Measurements from ENCODE around the gene ITGB8. TPM values are rescaled to one million over a fixed set of nuclear protein-coding genes. Genes with fewer than 3 reads are reported as not detected.

The ITGB8 gene
- total RNA-seq, 4 donors from 2014 or later = 199 to 606 (median 388) TPM

- DNase-seq (ENCODE audit: low spot score in 2 of 2) = no peak
- no peak for TF ChIP-seq POLR2A (IDR thresholded peaks at IDR 0.05)
- no peak for TF ChIP-seq CTCF (IDR thresholded peaks at IDR 0.05)
- no peak for TF ChIP-seq EP300 (IDR thresholded peaks at IDR 0.05)
- no peaks in the 10 kb centered on the region for H3K27me3 ChIP-seq
- H3K36me3 ChIP-seq = peaks cover 0 to 5% (median 0%) of the 10 kb centered on the region in 3 donors
- no peak overlapping the region for H3K4me3 ChIP-seq
- peak overlapping the region in 3 of 4 donors; percentile 16 to 98 (median 87) for H3K27ac ChIP-seq
- peaks cover 0 to 77% (median 7%) of the 10 kb centered on the region in 4 donors for H3K4me1 ChIP-seq
- no peaks in the 10 kb centered on the region for H3K9me3 ChIP-seq
Observed at GRCh38 chr7:20347680-20348079, 17.0 kb downstream of the ITGB8 start.

DNA sequence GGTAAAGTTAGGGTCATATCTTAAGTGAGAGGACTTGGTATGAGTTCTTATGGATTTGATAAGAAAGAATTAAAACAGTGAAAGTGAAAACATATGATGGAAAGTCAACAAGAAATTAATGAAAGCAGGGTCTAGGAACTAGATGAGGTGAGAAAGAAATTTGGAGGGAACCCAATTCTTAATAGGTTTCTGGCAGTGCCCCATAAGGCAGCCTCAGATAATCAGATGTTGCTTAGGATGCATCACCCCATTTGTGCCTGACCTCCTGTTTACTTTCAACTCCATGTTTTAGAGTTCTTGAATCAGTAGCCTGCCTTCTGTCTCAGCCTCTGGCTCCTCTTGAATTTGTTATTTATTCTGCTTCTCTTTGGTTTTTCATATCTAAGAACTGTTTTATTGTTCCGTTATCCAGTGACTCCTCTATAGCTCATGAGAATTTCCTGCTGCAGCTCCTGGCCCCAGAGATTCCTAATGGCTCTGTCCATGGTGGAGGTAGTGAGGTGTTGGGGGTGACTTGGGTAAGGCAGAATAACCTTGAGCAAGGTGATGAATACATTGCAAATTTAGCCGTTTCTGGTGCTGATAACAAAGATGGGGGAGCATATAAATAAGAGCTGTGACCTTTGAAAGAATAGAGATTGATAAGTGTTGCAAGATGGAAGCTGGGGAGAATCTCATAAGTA is 17.6 kb downstream of the ITGB8 start:
- TF ChIP-seq EP300 (IDR thresholded peaks at IDR 0.05) = no peak
- no peak for TF ChIP-seq CTCF (IDR thresholded peaks at IDR 0.05)
- TF ChIP-seq POLR2A (IDR thresholded peaks at IDR 0.05) = no peak
- 57 to 62% methylated on average over 2 of the region's 2 CpGs for WGBS, 2 donors
- no peaks in the 10 kb centered on the region for H3K9me3 ChIP-seq
- H3K4me1 ChIP-seq = peaks cover 0 to 76% (median 11%) of the 10 kb centered on the region in 4 donors
- peak overlapping the region in 2 of 4 donors; percentile 87 to 98 for H3K27ac ChIP-seq
- H3K27me3 ChIP-seq = no peaks in the 10 kb centered on the region
- no peak overlapping the region for H3K4me3 ChIP-seq
- no peak for DNase-seq (ENCODE audit: low spot score in 2 of 2)
- peaks cover 0 to 5% (median 0%) of the 10 kb centered on the region in 3 donors for H3K36me3 ChIP-seq

- Histone ChIP-seq H3K4me3 (no peak overlapping the region), H3K27me3 (no peaks in the 10 kb centered on the region), H3K36me3 (peaks cover 0 to 5% (median 0%) of the 10 kb centered on the region in 3 donors), H3K4me1 (peaks cover 0 to 78% (median 11%) of the 10 kb centered on the region in 4 donors), H3K9me3 (no peaks in the 10 kb centered on the region), H3K27ac (peak overlapping the region; percentile 58 to 98 (median 81))
- peak in 1 of 2 donors; percentile 30 for DNase-seq (ENCODE audit: low spot score in 2 of 2)
- TF ChIP-seq POLR2A (IDR thresholded peaks at IDR 0.05) (peak in 1 of 2 donors; percentile 9), CTCF (IDR thresholded peaks at IDR 0.05) (no peak), EP300 (IDR thresholded peaks at IDR 0.05) (peak in 1 of 2 donors; percentile 85)
- WGBS, 2 donors = 3 to 7% methylated on average over 4 of the region's 4 CpGs
Observed at GRCh38 chr7:20350518-20350951, 19.8 kb downstream of the ITGB8 start.

DNA sequence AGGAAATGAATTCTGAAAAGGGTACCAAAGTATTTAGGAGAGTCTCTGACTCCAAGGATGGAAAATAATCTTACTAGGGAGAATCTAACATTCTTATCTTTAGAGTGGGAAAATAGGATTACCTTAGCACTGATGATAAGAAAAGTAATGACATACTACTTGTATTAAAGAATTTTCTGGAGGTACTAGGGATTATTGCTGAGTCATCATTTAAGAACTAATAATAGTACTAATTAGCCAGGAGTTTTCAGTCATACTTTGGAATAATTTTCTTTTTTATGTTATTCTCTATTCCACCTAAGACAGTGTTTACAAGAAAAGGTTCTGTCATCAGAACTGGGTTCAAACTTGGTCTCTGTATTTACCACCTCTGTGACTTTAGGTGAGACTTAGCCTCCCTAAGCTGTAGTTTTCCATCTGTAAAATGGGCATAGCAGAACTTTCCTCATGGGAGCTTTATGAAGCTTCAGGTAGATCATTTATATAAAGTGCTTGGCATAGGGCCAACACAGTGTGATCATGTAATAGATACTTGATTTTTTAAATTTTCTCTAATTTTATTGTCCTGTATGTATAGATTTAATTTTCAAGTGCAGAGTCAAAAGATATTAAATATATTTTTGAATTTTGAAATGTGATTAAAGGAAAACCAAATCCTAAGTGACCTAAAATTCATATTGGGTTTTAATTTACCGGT is 20.4 kb downstream of the ITGB8 start:
- H3K27ac ChIP-seq = peak overlapping the region; percentile 58 to 98 (median 81)
- H3K4me1 ChIP-seq = peaks cover 0 to 76% (median 11%) of the 10 kb centered on the region in 4 donors
- DNase-seq (ENCODE audit: low spot score in 2 of 2) = no peak
- peaks cover 0 to 5% (median 0%) of the 10 kb centered on the region in 3 donors for H3K36me3 ChIP-seq
- 50 to 59% methylated on average over 1 of the region's 1 CpG for whole genome bisulfite sequencing, 2 donors
- no peak for TF ChIP-seq CTCF (IDR thresholded peaks at IDR 0.05)
- no peak for TF ChIP-seq POLR2A (IDR thresholded peaks at IDR 0.05)
- no peak for TF ChIP-seq EP300 (IDR thresholded peaks at IDR 0.05)
- H3K27me3 ChIP-seq = no peaks in the 10 kb centered on the region
- H3K4me3 ChIP-seq = no peak overlapping the region
- H3K9me3 ChIP-seq = no peaks in the 10 kb centered on the region

DNA sequence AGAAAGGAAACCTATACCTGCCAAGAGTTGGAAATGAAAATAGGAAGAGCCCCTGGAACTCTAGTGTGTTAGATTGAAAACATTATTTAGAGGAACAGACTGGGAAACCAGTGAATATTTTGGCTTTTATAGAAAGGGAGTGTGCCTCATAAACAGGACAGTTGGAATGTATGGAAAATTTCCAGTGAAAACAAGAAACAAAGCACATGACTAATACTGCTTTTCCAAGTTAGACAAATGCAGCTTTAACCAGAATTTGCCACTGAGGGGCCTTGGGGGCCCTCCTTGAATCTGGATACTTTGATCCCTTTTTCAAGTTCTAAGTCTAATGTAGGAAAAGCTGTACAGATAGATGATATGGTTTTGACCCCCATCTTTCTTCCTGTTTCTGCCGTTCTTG is 21.2 kb downstream of the ITGB8 start:
- TF ChIP-seq CTCF (IDR thresholded peaks at IDR 0.05) = no peak
- peak in 1 of 2 donors; percentile 52 for TF ChIP-seq EP300 (IDR thresholded peaks at IDR 0.05)
- Histone ChIP-seq H3K36me3 (peaks cover 0 to 5% (median 0%) of the 10 kb centered on the region in 3 donors), H3K27ac (peak overlapping the region; percentile 58 to 98 (median 81)), H3K27me3 (no peaks in the 10 kb centered on the region), H3K9me3 (no peaks in the 10 kb centered on the region), H3K4me3 (no peak overlapping the region), H3K4me1 (peaks cover 0 to 72% (median 11%) of the 10 kb centered on the region in 4 donors)
- 6 to 10% methylated on average over 1 of the region's 1 CpG for WGBS, 2 donors
- DNase-seq (ENCODE audit: low spot score in 2 of 2) = no peak

Measured in tibial nerve (tissue), 4 donors.